NCI-H1105 treated with DMSO at 0.1 percent for 48 hours (cell line): ENCODE results near the gene GDF11.

Experiments
- DNase-seq: peaks from one replicate; lab custom pipeline; 2025; lab: John Stamatoyannopoulos, UW

Gene GDF11

DNA sequence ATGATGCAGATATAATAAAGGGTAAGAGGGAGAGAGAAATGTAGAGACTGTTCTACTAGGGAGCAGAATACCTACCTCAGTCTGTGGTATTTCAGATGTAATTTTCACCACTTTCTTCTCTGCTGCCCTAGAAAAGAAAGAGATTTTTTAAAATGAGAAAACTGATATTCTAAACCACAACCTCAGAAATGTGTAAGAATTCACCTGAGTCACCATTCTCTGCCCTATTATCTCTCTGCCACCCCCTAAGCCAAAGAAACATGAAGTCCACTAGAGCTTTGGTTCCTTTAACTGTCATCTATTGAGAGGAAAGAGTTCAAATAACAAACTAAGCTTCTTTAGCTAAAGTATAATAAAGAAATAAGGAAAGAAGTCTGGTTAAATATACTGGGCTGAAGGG is 53.0 kb downstream of the GDF11 start:
- no peak for DNase-seq

DNA sequence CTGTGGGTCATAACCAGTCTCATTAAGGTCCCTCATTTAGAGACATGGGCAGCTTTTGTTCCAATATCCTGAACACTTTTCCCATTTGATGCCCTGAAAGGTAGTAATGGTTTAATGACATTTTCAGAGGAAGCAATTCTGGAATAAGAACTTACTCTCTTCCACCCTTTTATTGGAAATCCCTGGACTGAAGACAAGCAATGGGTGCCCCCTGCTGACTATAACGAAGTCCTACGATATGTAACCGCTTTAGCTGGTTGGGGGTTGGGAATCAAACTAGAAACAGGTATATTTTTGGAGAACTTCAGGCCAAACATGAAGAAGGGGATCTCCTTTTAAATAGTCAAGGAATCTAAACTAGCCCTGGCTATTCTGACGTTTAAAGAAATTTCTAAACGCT is 54.1 kb downstream of the GDF11 start:
- DNase-seq: peak; percentile 6

DNA sequence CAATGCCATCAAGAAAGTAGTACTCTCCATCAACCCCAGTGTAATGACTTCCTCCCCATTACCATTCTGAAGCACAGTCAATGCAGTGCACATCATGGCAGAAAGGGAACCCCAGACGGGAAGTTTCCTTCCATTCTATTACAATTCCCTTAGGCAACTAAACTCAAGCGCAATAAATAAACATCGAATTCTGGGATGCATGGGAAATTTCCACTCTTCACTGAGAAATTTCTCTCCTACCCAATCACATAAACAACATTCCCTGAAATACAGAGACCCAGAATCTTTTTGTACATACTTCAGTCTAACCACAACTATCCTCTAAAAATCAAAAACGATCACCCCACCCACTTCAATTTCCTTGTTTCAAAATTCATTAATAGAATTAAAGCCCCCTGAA is 54.6 kb downstream of the GDF11 start:
- DNase-seq: no peak
